ENCODE results near the gene FHOD1. TPM values are rescaled to one million over a fixed set of nuclear protein-coding genes. Genes with fewer than 3 reads are reported as not detected.

The FHOD1 gene
- total RNA-seq = 18.0 TPM
- long read RNA-seq, partial matches to known transcripts = 8 of 23 reads
- long read RNA-seq, other reads (novel, unspliced or antisense) = 11 of 23 reads

DNA sequence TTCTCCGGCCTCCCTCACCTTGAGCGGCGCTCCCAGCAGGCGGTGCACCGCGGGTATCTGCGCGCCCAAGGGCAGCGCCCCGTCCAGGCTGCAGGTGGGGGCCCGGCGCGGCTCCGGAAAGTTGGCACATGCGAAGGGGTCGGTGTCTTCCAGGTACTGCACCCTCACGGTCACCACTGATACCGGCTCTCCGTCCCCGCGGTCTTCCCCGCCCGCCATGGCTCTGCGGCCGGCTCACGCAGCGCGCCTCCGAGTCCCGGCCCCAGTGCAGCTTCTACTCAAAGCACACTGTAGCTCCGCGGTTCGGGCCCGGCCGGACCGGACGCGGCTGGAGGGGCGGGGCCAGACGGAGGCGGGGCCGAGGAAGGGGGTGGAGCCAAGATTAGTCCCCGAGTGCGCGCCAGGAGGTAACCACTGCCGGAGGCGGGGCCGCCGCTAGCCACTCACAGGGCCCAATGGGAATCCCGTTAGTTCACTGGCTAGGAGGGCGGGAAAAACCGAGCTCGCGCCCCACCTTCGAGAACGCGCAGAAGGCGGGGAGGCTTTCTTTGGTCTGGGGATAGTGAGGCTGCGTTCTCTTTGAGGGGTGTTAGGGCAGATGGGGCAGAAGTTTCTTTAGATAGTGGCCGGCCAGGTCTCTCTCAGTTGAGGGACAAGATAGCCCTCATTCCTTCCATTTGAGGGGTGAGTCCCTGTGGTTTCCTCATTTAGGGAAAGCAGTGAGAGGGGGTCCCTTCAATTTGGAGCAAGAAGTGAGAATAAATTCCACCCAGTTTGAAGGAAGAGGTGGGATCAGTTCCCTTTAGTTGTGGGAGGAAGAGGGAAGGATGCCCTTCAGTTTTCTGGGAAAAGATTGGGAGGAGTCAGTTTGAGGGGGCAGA lies at the start of gene FHOD1:
Gene FHOD1, minus strand, starts transcription at position 290 of the 881 bp plus-strand sequence. Its CDS starts 71 bp downstream, at position 219.
- intact Hi-C loops (cut with micrococcal nuclease) = no loop called here

DNA sequence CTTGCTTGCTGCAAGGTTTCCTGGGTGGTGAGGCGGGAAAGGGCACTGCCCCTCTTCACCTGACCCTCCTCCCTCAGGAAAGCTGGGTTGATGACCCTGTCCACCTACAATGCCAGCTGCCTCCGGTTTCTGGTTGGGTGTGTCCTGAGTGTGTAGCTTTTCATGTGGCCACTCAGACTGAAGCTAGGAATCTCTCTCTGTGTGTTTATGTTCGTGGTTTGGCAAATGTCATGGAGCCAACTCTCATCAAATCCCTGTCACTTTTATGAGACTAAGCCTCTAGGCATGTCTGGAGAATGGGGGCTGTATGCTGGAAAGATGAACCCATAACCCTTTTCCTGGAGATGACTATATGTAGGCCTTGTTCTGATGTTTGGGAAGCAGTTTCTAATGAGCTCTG lies 49.1 kb upstream of the FHOD1 start:
- no peak for DNase-seq
- no peaks in the 10 kb centered on the region for H3K9me3 ChIP-seq (replicated peaks)
- no peaks in the 10 kb centered on the region for H3K36me3 ChIP-seq
- TF ChIP-seq, protein P1, sequence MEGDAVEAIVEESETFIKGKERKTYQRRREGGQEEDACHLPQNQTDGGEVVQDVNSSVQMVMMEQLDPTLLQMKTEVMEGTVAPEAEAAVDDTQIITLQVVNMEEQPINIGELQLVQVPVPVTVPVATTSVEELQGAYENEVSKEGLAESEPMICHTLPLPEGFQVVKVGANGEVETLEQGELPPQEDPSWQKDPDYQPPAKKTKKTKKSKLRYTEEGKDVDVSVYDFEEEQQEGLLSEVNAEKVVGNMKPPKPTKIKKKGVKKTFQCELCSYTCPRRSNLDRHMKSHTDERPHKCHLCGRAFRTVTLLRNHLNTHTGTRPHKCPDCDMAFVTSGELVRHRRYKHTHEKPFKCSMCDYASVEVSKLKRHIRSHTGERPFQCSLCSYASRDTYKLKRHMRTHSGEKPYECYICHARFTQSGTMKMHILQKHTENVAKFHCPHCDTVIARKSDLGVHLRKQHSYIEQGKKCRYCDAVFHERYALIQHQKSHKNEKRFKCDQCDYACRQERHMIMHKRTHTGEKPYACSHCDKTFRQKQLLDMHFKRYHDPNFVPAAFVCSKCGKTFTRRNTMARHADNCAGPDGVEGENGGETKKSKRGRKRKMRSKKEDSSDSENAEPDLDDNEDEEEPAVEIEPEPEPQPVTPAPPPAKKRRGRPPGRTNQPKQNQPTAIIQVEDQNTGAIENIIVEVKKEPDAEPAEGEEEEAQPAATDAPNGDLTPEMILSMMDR (IDR thresholded peaks at IDR 0.05; ENCODE audit: borderline replicate concordance) = no peak
- H3K4me3 ChIP-seq = no peak overlapping the region
- H3K27me3 ChIP-seq (ENCODE audit: low read depth) = peaks cover 3% of the 10 kb centered on the region
- H3K4me1 ChIP-seq = peaks cover 6% of the 10 kb centered on the region
- no peak overlapping the region for H3K27ac ChIP-seq (replicated peaks)
- intact Hi-C loops (cut with micrococcal nuclease) = no loop called here

More for the DNA sequence above, at the start of gene FHOD1:
- peaks cover 15% of the 10 kb centered on the region for H3K27me3 ChIP-seq (ENCODE audit: low read depth)
- DNase-seq = peak; percentile 99
- peak within 1 kb of the TSS; percentile 88 for H3K4me3 ChIP-seq
- H3K4me1 ChIP-seq = peaks cover 71% of the 10 kb centered on the region
- H3K9me3 ChIP-seq (replicated peaks) = no peaks in the 10 kb centered on the region
- TF ChIP-seq, protein P1 (IDR thresholded peaks at IDR 0.05; ENCODE audit: borderline replicate concordance) = no peak
- no peaks in the 10 kb centered on the region for H3K36me3 ChIP-seq
- H3K27ac ChIP-seq (replicated peaks) = peak within 1 kb of the TSS; percentile 98

GRCh38 chr16:67294938-67295361 lies 47.7 kb upstream of the FHOD1 start:
- TF ChIP-seq, protein P1 (IDR thresholded peaks at IDR 0.05; ENCODE audit: borderline replicate concordance) = no peak
- H3K9me3 ChIP-seq (replicated peaks) = no peaks in the 10 kb centered on the region

DNA sequence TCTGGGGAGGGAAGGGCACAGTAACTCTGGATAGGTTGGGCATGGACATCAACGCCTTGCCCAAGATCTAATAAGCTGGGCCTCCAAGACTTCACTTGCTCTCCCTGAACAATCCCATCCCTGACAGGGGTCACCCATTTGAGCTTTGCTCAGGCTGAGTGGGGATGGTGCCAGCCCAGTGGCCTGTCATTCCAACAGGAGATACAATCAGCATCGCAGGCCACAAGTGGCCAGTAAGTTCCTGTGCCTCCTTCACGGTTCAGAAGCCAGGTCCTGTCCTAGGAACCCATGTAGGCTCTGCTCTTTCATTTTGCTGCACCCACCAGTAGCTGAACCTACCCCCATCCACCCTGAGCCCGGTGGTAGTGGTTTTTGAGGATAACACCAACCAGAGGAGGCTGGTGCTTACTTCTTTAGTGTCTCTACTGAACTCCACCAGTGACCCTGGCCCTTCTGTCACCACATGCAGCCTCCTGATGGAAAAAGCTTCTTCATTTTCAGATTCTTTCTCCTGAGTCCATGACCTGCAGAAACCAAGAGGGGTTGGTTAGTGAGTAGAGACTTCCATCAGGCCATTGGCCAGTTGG lies 47.0 kb upstream of the FHOD1 start:
- Histone ChIP-seq H3K27me3 (ENCODE audit: low read depth) (peaks cover 3% of the 10 kb centered on the region), H3K4me1 (no peaks in the 10 kb centered on the region), H3K9me3 (replicated peaks) (no peaks in the 10 kb centered on the region), H3K4me3 (no peak overlapping the region), H3K27ac (replicated peaks) (no peak overlapping the region), H3K36me3 (no peaks in the 10 kb centered on the region)
- TF ChIP-seq, protein P1 (IDR thresholded peaks at IDR 0.05; ENCODE audit: borderline replicate concordance) = no peak
- intact Hi-C loops (cut with micrococcal nuclease) = no loop called here
- no peak for DNase-seq

More at GRCh38 chr16:67294938-67295361, 47.7 kb upstream of the FHOD1 start:
- H3K27ac ChIP-seq (replicated peaks) = no peak overlapping the region
- H3K4me3 ChIP-seq = no peak overlapping the region
- H3K4me1 ChIP-seq = no peaks in the 10 kb centered on the region
- peaks cover 3% of the 10 kb centered on the region for H3K27me3 ChIP-seq (ENCODE audit: low read depth)
- intact Hi-C loops (cut with micrococcal nuclease) = no loop called here
- no peaks in the 10 kb centered on the region for H3K36me3 ChIP-seq
- DNase-seq = no peak

GRCh38 chr16:67291461-67291860 lies 44.2 kb upstream of the FHOD1 start:
- H3K27ac ChIP-seq (replicated peaks) = no peak overlapping the region
- H3K9me3 ChIP-seq (replicated peaks) = no peaks in the 10 kb centered on the region
- no peak for DNase-seq
- intact Hi-C loops (cut with micrococcal nuclease) = no loop called here
- no peaks in the 10 kb centered on the region for H3K36me3 ChIP-seq
- H3K27me3 ChIP-seq (ENCODE audit: low read depth) = no peaks in the 10 kb centered on the region
- H3K4me1 ChIP-seq = no peaks in the 10 kb centered on the region
- TF ChIP-seq, protein P1 (IDR thresholded peaks at IDR 0.05; ENCODE audit: borderline replicate concordance) = no peak
- H3K4me3 ChIP-seq = no peak overlapping the region
